ENCODE results near the gene ADAMTSL1. TPM values are rescaled to one million over a fixed set of nuclear protein-coding genes. Genes with fewer than 3 reads are reported as not detected.
"Not testable (repeated sequence)": the region's sequence is repeated elsewhere in the genome, so short reads cannot be mapped to it uniquely, and the experiment has no call there.

The ADAMTSL1 gene
- total and polyA plus RNA-seq, 12 donors: 0.37 to 5.2 (median 1.9) TPM

GRCh38 chr9:18866121-18866831 lies 392.3 kb downstream of the ADAMTSL1 start:
- DNase-seq (no peak), ATAC-seq (no peak)
- WGBS, 2 donors: 81 to 90% methylated on average over 4 of the region's 4 CpGs
- no peak overlapping the region for H3K27ac ChIP-seq
- no peak overlapping the region for H3K4me3 ChIP-seq
- H3K36me3 ChIP-seq: no peaks in the 10 kb centered on the region
- intact Hi-C loops (cut with DNase I): loop anchor here in 2 of 10 donors (10.0 kb wide), 2 partner anchors 79 to 611 kb away; no protein-coding TSS in a partner anchor
- H3K9me3 ChIP-seq: peaks cover 0 to 31% (median 15%) of the 10 kb centered on the region in 11 donors
- no peak for TF ChIP-seq CTCF (IDR thresholded peaks at IDR 0.05)
- peaks cover 3 to 19% (median 15%) of the 10 kb centered on the region in 9 donors for H3K4me1 ChIP-seq
- no peaks in the 10 kb centered on the region for H3K27me3 ChIP-seq

GRCh38 chr9:18869725-18870124 lies 395.8 kb downstream of the ADAMTSL1 start:
- DNase-seq (no peak), ATAC-seq (no peak)
- no peaks in the 10 kb centered on the region for H3K4me1 ChIP-seq
- no peaks in the 10 kb centered on the region for H3K27me3 ChIP-seq
- peaks cover 0 to 37% (median 15%) of the 10 kb centered on the region in 11 donors for H3K9me3 ChIP-seq
- intact Hi-C loops (cut with DNase I): loop anchor here in 2 of 10 donors (10.0 kb wide), 2 partner anchors 75 to 615 kb away; no protein-coding TSS in a partner anchor
- no peak for TF ChIP-seq CTCF (IDR thresholded peaks at IDR 0.05)
- no peaks in the 10 kb centered on the region for H3K36me3 ChIP-seq
- H3K4me3 ChIP-seq: no peak overlapping the region
- no peak overlapping the region for H3K27ac ChIP-seq

GRCh38 chr9:18874069-18874468 lies 400.1 kb downstream of the ADAMTSL1 start:
- no peak for TF ChIP-seq CTCF (IDR thresholded peaks at IDR 0.05)
- no peaks in the 10 kb centered on the region for H3K27me3 ChIP-seq
- WGBS, 2 donors: 94 to 95% methylated on average over 4 of the region's 4 CpGs
- no peaks in the 10 kb centered on the region for H3K4me1 ChIP-seq
- intact Hi-C loops (cut with DNase I): no loop called here
- no peak overlapping the region for H3K4me3 ChIP-seq
- ATAC-seq: no peak
- no peaks in the 10 kb centered on the region for H3K36me3 ChIP-seq
- H3K27ac ChIP-seq: no peak overlapping the region
- DNase-seq: no peak
- peaks cover 0 to 28% (median 13%) of the 10 kb centered on the region in 11 donors for H3K9me3 ChIP-seq

GRCh38 chr9:18874990-18875389 lies 401.0 kb downstream of the ADAMTSL1 start:
- DNase-seq; intact Hi-C loops (cut with DNase I); ATAC-seq; H3K27ac ChIP-seq; H3K4me1 ChIP-seq; H3K27me3 ChIP-seq; H3K4me3 ChIP-seq; H3K36me3 ChIP-seq: not testable (repeated sequence)
- peaks cover 0 to 19% (median 4%) of the 10 kb centered on the region in 11 donors for H3K9me3 ChIP-seq

GRCh38 chr9:18877984-18878383 lies 404.0 kb downstream of the ADAMTSL1 start:
- TF ChIP-seq CTCF (IDR thresholded peaks at IDR 0.05): no peak
- Histone ChIP-seq H3K27me3 (no peaks in the 10 kb centered on the region), H3K27ac (no peak overlapping the region), H3K4me1 (no peaks in the 10 kb centered on the region), H3K4me3 (no peak overlapping the region), H3K9me3 (peaks cover 0 to 8% (median 0%) of the 10 kb centered on the region in 11 donors), H3K36me3 (peaks cover 0 to 6% (median 0%) of the 10 kb centered on the region in 9 donors)
- intact Hi-C loops (cut with DNase I): no loop called here
- DNase-seq: no peak
- 90 to 95% methylated on average over 3 of the region's 3 CpGs for WGBS, 2 donors
- ATAC-seq: no peak
